ENCODE results near the gene CYP26A1. TPM values are rescaled to one million over a fixed set of nuclear protein-coding genes. Genes with fewer than 3 reads are reported as not detected.

The CYP26A1 gene
- total RNA-seq, 1 experiment from 2014 or later, result not detected

Other genes with a start within 250 kb of the CYP26A1 start
- gene EXOC6, start 225.4 kb upstream of the CYP26A1 start, total RNA-seq (2014; rRNA removed; shearing (Covaris generic)), result 7.2 and 15.0 TPM in 2 replicates
- not detected in 2 replicates for gene CYP26C1, start 13.1 kb upstream of the CYP26A1 start, total RNA-seq (2014; rRNA removed; shearing (Covaris generic))